HL-60/S4 treated with retinoic acid at 250 ng/mL for 4 days and 3 days (cell line): ENCODE results near the gene SDCBP2.
"Not testable (repeated sequence)": the region's sequence is repeated elsewhere in the genome, so short reads cannot be mapped to it uniquely, and the experiment has no call there.

Experiments used
- in situ Hi-C: fragments of 300-500 bp; cut with MboI; formaldehyde crosslinking; loops from 2 replicates; pipeline ENCODE4 v1.7.0; 2022; ENCODE audit warnings: low sequenced_read_pairs

Gene SDCBP2

GRCh38 chr20:1360094-1360846 is 31.3 kb upstream of the SDCBP2 start:
- in situ Hi-C loops = no loop called here

GRCh38 chr20:1357921-1358671 is 29.2 kb upstream of the SDCBP2 start:
- in situ Hi-C loops = no loop called here

- in situ Hi-C loops = no loop called here
Observed at GRCh38 chr20:1353956-1354355, 25.0 kb upstream of the SDCBP2 start.

- in situ Hi-C loops = no loop called here
Observed at GRCh38 chr20:1346315-1346969, 17.5 kb upstream of the SDCBP2 start.

- in situ Hi-C loops = no loop called here
Observed at GRCh38 chr20:1345756-1346093, 16.8 kb upstream of the SDCBP2 start.

GRCh38 chr20:1345030-1345755 is 16.3 kb upstream of the SDCBP2 start:
- in situ Hi-C loops = no loop called here

GRCh38 chr20:1343446-1344124 is 14.6 kb upstream of the SDCBP2 start:
- in situ Hi-C loops = not testable (repeated sequence)

- in situ Hi-C loops = no loop called here
Observed at GRCh38 chr20:1341561-1342265, 12.8 kb upstream of the SDCBP2 start.

- in situ Hi-C loops = no loop called here
Observed at GRCh38 chr20:1338801-1339200, 9.9 kb upstream of the SDCBP2 start.

- in situ Hi-C loops = no loop called here
Observed at GRCh38 chr20:1338096-1338495, 9.2 kb upstream of the SDCBP2 start.

- in situ Hi-C loops = no loop called here
Observed at GRCh38 chr20:1337441-1337840, 8.5 kb upstream of the SDCBP2 start.

- in situ Hi-C loops = no loop called here
Observed at GRCh38 chr20:1336699-1337367, 7.9 kb upstream of the SDCBP2 start.

GRCh38 chr20:1335961-1336698 is 7.2 kb upstream of the SDCBP2 start:
- in situ Hi-C loops = no loop called here

- in situ Hi-C loops = no loop called here
Observed at GRCh38 chr20:1334761-1335160, 5.8 kb upstream of the SDCBP2 start.

- in situ Hi-C loops = no loop called here
Observed at GRCh38 chr20:1334370-1334731, 5.4 kb upstream of the SDCBP2 start.

- in situ Hi-C loops = no loop called here
Observed at GRCh38 chr20:1333462-1334369, 4.8 kb upstream of the SDCBP2 start.

GRCh38 chr20:1332749-1333300 is 3.9 kb upstream of the SDCBP2 start:
- in situ Hi-C loops = no loop called here
